ENCODE measurements around the gene FREM1.

FREM1 gene

GRCh38 chr9:14768405-14769229, 141.6 kb downstream of the FREM1 start:
- in situ Hi-C loops (cut with MboI; ENCODE audit: low sequenced_read_pairs) = no loop called here

DNA sequence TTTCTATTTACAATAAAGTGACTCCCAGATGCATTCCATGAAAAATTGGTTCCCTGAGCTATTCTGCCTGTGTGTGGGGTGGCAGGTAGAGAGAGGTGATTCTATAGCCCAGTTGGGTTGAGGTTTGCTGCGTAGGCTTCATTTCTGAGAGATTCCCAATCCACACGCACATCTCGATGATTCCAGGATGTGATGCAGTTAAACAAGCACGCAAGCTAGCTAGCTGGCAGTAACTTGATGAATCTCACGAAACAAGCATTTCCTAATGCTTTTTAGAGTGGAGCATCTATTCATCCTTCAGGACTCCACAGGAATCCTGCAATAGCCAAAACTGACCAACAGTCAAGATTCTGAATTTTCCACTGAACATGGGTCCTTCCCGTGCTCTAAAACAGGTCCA, 143.9 kb downstream of the FREM1 start:
- in situ Hi-C loops (cut with MboI; ENCODE audit: low sequenced_read_pairs) = no loop called here

- in situ Hi-C loops (cut with MboI; ENCODE audit: low sequenced_read_pairs) = no loop called here
Observed at GRCh38 chr9:14761584-14761983, 148.6 kb downstream of the FREM1 start.

DNA sequence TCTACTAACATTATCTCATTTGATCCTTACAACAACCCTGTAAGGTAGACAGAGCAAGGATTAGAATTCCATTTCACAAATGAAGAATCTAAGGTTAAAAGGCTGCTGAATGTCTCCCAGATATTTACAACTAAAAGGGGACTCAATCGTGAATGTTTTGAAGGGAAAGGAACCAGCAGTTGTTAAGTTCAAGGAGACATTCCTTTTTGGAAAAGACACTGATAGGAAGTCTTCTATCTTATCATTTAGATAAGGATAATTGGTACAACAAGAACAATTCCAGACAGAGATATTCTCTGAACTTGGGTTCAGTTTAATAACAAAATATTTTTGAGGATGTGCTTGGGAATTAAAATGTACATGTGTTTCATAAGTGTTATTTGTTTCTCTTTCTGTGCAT, 150.2 kb downstream of the FREM1 start:
- in situ Hi-C loops (cut with MboI; ENCODE audit: low sequenced_read_pairs) = no loop called here

DNA sequence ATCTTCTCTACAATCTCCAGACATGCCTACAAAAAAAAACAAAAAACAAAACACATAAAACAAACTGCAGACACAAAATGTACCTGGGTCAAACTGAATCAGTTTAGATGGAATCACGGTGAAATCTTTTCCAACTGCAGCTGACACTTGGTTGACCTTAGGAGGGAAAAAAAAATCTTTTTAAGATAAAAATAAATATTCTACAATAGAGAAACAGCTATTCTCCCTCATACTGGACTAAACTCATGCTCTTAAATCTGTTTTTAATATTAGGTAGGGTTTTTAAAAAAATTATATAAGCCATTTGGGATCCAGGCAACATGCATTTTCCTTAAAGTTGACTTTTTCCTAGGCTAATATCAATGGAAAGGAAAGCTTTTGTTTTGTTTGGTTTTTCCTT, 153.9 kb downstream of the FREM1 start:
- in situ Hi-C loops (cut with MboI; ENCODE audit: low sequenced_read_pairs) = no loop called here

GRCh38 chr9:14752871-14753270, 157.4 kb downstream of the FREM1 start:
- in situ Hi-C loops (cut with MboI; ENCODE audit: low sequenced_read_pairs) = no loop called here

GRCh38 chr9:14752271-14752670, 158.0 kb downstream of the FREM1 start:
- in situ Hi-C loops (cut with MboI; ENCODE audit: low sequenced_read_pairs) = no loop called here

GRCh38 chr9:14750821-14751220, 159.4 kb downstream of the FREM1 start:
- in situ Hi-C loops (cut with MboI; ENCODE audit: low sequenced_read_pairs) = no loop called here

DNA sequence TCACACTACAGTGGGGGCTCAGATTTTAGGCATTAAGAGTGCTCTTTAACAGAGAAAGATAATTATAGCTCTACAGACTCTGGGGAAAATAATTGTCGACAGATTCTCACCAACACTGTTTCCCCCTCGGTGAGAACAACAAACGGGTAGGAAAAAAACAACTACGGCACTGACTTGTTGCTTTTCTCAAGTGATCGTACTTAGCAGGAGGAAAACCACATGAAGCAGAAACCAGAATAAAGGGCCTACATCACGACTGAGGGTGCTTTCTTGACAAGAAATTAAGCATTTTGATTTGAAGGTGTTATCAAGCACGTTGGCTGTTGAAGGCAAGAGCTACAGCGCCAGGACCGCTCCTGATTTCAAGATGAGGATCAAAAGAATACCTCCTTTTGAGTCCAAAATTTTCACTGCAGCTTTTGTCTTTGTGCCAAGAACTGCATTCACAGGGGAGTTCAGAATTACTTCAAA, 160.5 kb downstream of the FREM1 start:
- in situ Hi-C loops (cut with MboI; ENCODE audit: low sequenced_read_pairs) = no loop called here

DNA sequence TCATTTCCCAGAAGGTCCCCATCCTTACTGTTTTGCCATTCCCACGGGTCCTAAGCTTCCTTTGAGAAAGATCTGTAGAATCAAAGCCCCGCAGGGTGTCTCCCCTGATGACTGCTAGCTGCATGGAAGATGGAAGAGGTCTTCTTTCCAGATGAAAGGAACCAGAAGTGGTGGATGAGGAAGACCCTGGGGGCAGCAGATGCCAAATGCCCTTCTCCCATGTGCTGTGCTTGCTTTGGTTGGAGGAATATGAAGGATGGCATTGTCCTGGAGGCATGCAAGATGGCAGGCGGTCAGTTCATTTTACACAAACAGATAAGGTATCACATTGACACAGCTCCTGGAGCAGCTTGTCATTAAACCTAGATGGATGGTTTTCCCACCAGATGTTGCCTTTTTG, 161.9 kb downstream of the FREM1 start:
- in situ Hi-C loops (cut with MboI; ENCODE audit: low sequenced_read_pairs) = no loop called here

- in situ Hi-C loops (cut with MboI; ENCODE audit: low sequenced_read_pairs) = no loop called here
Observed at GRCh38 chr9:14747111-14747510, 163.1 kb downstream of the FREM1 start.

GRCh38 chr9:14746626-14747025, 163.6 kb downstream of the FREM1 start:
- in situ Hi-C loops (cut with MboI; ENCODE audit: low sequenced_read_pairs) = no loop called here

- in situ Hi-C loops (cut with MboI; ENCODE audit: low sequenced_read_pairs) = no loop called here
Observed at GRCh38 chr9:14744768-14745167, 165.5 kb downstream of the FREM1 start.

DNA sequence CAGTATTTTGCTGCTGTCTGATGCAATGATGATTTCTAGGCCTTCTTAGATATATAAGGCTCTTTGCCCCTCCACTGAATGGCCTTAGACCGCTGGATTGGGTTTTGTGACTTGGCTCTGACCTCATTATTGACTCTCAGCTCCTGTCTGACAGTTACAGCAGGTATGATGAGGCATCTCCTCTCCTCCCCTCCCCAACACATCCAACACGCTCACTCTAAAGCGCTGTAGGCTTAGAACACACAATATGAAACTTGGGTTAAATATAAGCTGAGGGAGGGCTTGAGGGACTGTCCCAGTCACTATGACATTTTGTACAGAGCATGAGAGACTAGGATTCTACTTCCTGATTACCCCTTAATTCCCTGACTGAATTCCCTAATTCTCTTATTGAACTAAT, 168.9 kb downstream of the FREM1 start:
- in situ Hi-C loops (cut with MboI; ENCODE audit: low sequenced_read_pairs) = no loop called here

GRCh38 chr9:14733133-14733532, 177.1 kb downstream of the FREM1 start:
- in situ Hi-C loops (cut with MboI; ENCODE audit: low sequenced_read_pairs) = no loop called here

- in situ Hi-C loops (cut with MboI; ENCODE audit: low sequenced_read_pairs) = no loop called here
Observed at GRCh38 chr9:14731294-14731981, 178.8 kb downstream of the FREM1 start.

DNA sequence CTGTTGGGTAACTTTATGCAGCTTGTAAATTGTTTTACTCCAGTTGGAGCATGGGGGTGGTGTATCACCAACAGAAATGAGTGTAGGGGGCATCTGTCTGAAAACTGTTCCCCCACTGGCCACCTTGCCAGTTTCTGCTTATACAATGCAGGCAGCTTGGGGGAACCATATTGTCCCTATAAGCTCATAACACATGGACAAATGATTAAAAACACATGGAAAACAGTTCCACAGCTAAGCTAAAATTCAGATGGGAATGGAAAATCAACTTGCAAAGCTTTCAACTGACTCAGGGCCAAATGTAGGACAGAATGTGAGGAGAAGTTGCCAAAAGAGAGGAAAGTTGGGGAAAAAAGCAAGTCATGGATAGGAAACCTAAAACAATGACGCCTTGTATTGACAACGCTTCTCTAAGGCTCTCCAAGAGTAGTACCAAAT, 179.7 kb downstream of the FREM1 start:
- in situ Hi-C loops (cut with MboI; ENCODE audit: low sequenced_read_pairs) = no loop called here

DNA sequence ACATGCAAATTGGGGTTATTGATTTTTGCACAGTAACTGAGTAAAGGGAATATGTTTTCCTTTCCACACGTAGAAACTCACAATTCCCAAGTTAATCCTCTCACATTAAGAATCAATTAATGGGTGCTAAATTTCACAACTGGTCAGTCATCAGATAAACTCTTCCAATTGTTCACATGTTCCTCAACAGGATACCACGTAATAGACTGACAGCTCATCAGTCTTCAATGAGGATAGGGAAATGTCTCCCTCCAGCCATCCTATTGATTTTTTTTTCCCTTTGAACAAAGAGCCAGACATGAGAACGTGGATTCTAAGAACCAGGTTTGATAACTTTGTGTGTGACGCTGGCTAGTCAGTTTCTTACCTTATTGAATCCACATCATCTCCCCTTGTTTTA, 186.9 kb downstream of the FREM1 start:
- in situ Hi-C loops (cut with MboI; ENCODE audit: low sequenced_read_pairs) = no loop called here

- in situ Hi-C loops (cut with MboI; ENCODE audit: low sequenced_read_pairs) = no loop called here
Observed at GRCh38 chr9:14722391-14723035, 187.7 kb downstream of the FREM1 start, which contains the start of gene CER1. CER1 (minus strand) TSS chr9:14722733; CDS start chr9:14722672, 61 bp downstream.

DNA sequence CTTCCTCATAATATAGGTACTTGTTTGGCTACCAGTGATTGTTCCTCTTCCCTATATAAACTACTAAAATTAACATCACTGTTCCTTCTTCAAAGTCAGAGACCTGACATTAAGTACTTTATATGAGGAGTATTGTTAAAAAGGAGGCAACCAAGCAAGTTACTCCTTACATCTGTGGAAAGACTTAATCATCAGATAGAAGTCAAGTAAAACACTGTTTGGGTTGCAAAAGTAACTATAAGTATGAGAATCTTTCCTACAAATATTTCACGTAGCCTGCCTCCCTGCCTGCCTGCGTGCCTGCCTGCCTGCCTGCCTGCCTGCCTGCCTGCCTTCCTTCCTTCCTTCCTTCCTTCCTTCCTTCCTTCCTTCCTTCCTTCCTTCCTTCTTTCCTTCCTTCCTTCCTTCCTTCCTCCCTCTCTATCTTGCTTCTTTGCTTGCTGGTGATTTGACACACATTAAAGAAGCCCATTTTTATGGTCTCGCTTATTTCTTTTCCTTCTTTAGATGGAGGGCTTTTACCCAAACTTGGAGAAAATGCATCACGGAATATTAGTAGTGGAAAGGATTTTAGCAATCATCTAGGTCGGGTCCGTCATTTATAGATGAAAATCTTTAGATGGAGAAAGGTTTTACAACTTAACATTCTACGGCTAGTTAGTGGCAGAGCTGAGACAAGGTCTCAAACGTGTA, 190.9 kb downstream of the FREM1 start:
- in situ Hi-C loops (cut with MboI; ENCODE audit: low sequenced_read_pairs) = no loop called here

GRCh38 chr9:14715102-14715501, 195.1 kb downstream of the FREM1 start:
- in situ Hi-C loops (cut with MboI; ENCODE audit: low sequenced_read_pairs) = no loop called here

Data from hTERT RPE-1 (cell line).